Fibroblast of lung (primary cell): Measurements from ENCODE around the gene ITGB7. TPM values are rescaled to one million over a fixed set of nuclear protein-coding genes. Genes with fewer than 3 reads are reported as not detected.
A peak's percentile ranks its signal among the peaks of the same experiment; 100 is the strongest.

ENCODE experiments used
- DNase-seq, 2 donors: peaks; one replicate each; pipeline versions ENCODE4 v3.0.0 to v3.0.0-alpha.2; 2010; ENCODE audit warnings: low read depth in 2 of 2
- H2AFZ ChIP-seq: 2 replicates; pipeline ENCODE4 v1.5.1; 2012; ENCODE audit warnings: low read length, control low read depth, inconsistent platforms
- H3K27ac ChIP-seq: 2 replicates; pipeline ENCODE4 v1.5.1; 2011; ENCODE audit warnings: low read length, control low read depth; ENCODE audit not compliant: insufficient read depth
- H3K27me3 ChIP-seq: 2 replicates; pipeline ENCODE4 v1.5.1; 2011; ENCODE audit warnings: mild to moderate bottlenecking, low read length; ENCODE audit not compliant: control insufficient read depth, insufficient read depth
- H3K36me3 ChIP-seq: 2 replicates; pipeline ENCODE4 v1.5.1; 2011; ENCODE audit warnings: low read length; ENCODE audit not compliant: control insufficient read depth, insufficient read depth
- H3K4me1 ChIP-seq: 2 replicates; pipeline ENCODE4 v1.5.1; 2011; ENCODE audit warnings: low read length; ENCODE audit not compliant: control insufficient read depth, insufficient read depth; ENCODE audit errors: extremely low read depth
- H3K4me2 ChIP-seq: 2 replicates; pipeline ENCODE4 v1.5.1; 2011; ENCODE audit warnings: low read length, control low read depth; ENCODE audit not compliant: insufficient read depth; ENCODE audit errors: extremely low read depth
- H3K4me3 ChIP-seq, 4 experiments: fragments of 200-600 bp in 1 of 4; sonication (generic) in 1 of 4; replicated peaks in 1 of 4; 2 replicates each; pipeline ENCODE4 v1.5.1; 2011 to 2016; ENCODE audit warnings: low read length in 4 of 4, low read depth in 3 of 4, mild to moderate bottlenecking in 3 of 4, control low read depth in 2 of 4, inconsistent platforms in 1 of 4, mixed read lengths in 1 of 4; ENCODE audit not compliant: insufficient read depth in 1 of 4; ENCODE audit errors: control extremely low read depth in 1 of 4
- H3K79me2 ChIP-seq: 2 replicates; pipeline ENCODE4 v1.5.1; 2012; ENCODE audit warnings: mild to moderate bottlenecking, low read length, inconsistent platforms; ENCODE audit not compliant: control insufficient read depth, insufficient read depth
- H3K9ac ChIP-seq: 2 replicates; pipeline ENCODE4 v1.5.1; 2011; ENCODE audit warnings: mild to moderate bottlenecking, low read length, control low read depth; ENCODE audit not compliant: insufficient read depth
- H3K9me3 ChIP-seq: 2 replicates; pipeline ENCODE4 v1.5.1; 2012; ENCODE audit warnings: low read depth, low read length; ENCODE audit not compliant: control insufficient read depth, insufficient read depth
- H4K20me1 ChIP-seq: 2 replicates; pipeline ENCODE4 v1.5.1; 2011; ENCODE audit warnings: low read length; ENCODE audit not compliant: control insufficient read depth, insufficient read depth; ENCODE audit errors: extremely low read depth
- CTCF ChIP-seq, 2 donors: IDR thresholded peaks in 1 of 2; conservative IDR thresholded peaks in 1 of 2; 1 replicate in 1 of 2; 2 replicates in 1 of 2; pipeline ENCODE4 v1.5.1; 2011 to 2012; ENCODE audit warnings: low read length in 2 of 2, control low read depth in 1 of 2, inconsistent platforms in 1 of 2, low read depth in 1 of 2, mild to moderate bottlenecking in 1 of 2
- EZH2 ChIP-seq: IDR thresholded peaks from 2 replicates; pipeline ENCODE4 v1.5.1; 2012; ENCODE audit warnings: low read length, control low read depth, mild to moderate bottlenecking; ENCODE audit errors: missing control alignments
- polyA plus RNA-seq, 2 donors: library from polyadenylated mRNA; depleted of rRNA in 1 of 2; stranded (reverse) in 1 of 2; unstranded in 1 of 2; fragments of >200 nt; gene quantifications; 2 replicates each; pipeline ENCODE4 v1.2.1, GENCODE V29; 2011 to 2012; ENCODE audit warnings: missing spikeins in 1 of 2
- total RNA-seq: library from RNA; depleted of rRNA; stranded (reverse); fragments of >200 nt; gene quantifications from 2 replicates; pipeline ENCODE4 v1.2.1, GENCODE V29; 2014

ITGB7 gene
- total and polyA plus RNA-seq, 2 donors (not counting 1 experiment from before 2014, with no cell fraction given) = 0.20 to 0.50 TPM

GRCh38 chr12:53218551-53219291 is 11.7 kb upstream of the ITGB7 start:
- no peak overlapping the region for H2AFZ ChIP-seq
- DNase-seq = peak in 1 of 2 donors; percentile 25
- TF ChIP-seq EZH2 (no peak), CTCF (conservative IDR thresholded peaks at IDR 0.05 in 1 of 2, IDR thresholded peaks at IDR 0.05 in 1 of 2; ENCODE audit: low read depth in 1 of 2, low read length in 2 of 2) (no peak)
- H3K36me3 ChIP-seq = peaks cover 14% of the 10 kb centered on the region
- peaks cover 34% of the 10 kb centered on the region for H3K4me1 ChIP-seq
- peak overlapping the region; percentile 78 for H3K27ac ChIP-seq
- no peaks in the 10 kb centered on the region for H3K9me3 ChIP-seq
- peaks cover 43% of the 10 kb centered on the region for H3K79me2 ChIP-seq
- no peaks in the 10 kb centered on the region for H4K20me1 ChIP-seq
- no peaks in the 10 kb centered on the region for H3K27me3 ChIP-seq
- peak overlapping the region; percentile 65 for H3K9ac ChIP-seq
- H3K4me3 ChIP-seq = peak overlapping the region; percentile 83 to 97 (median 92)
- peak overlapping the region; percentile 93 for H3K4me2 ChIP-seq

- Histone ChIP-seq H3K9ac (no peak overlapping the region), H3K4me2 (peak overlapping the region; percentile 93), H3K4me1 (peaks cover 31% of the 10 kb centered on the region), H3K27me3 (no peaks in the 10 kb centered on the region), H2AFZ (no peak overlapping the region), H4K20me1 (no peaks in the 10 kb centered on the region), H3K4me3 (peak overlapping the region; percentile 36 to 97 (median 87)), H3K36me3 (peaks cover 18% of the 10 kb centered on the region), H3K9me3 (no peaks in the 10 kb centered on the region), H3K27ac (peak overlapping the region; percentile 63), H3K79me2 (peaks cover 43% of the 10 kb centered on the region)
- no peak for TF ChIP-seq EZH2
- no peak for DNase-seq
These were observed 10.9 kb upstream of the ITGB7 start for GRCh38 chr12:53217931-53218307.

GRCh38 chr12:53217051-53217930 is 10.2 kb upstream of the ITGB7 start:
- Histone ChIP-seq H3K27ac (peak overlapping the region; percentile 63), H2AFZ (no peak overlapping the region)

More at GRCh38 chr12:53217051-53217930, 10.2 kb upstream of the ITGB7 start:
- peak overlapping the region; percentile 31 to 97 (median 87) for H3K4me3 ChIP-seq
- peaks cover 24% of the 10 kb centered on the region for H3K36me3 ChIP-seq
- H3K4me1 ChIP-seq = peaks cover 25% of the 10 kb centered on the region
- peak in 1 of 2 donors; percentile 21 for DNase-seq
- peaks cover 43% of the 10 kb centered on the region for H3K79me2 ChIP-seq
- no peaks in the 10 kb centered on the region for H4K20me1 ChIP-seq
- H3K9me3 ChIP-seq = no peaks in the 10 kb centered on the region
- peak overlapping the region; percentile 93 for H3K4me2 ChIP-seq
- no peaks in the 10 kb centered on the region for H3K27me3 ChIP-seq
- H3K9ac ChIP-seq = no peak overlapping the region
- no peak for TF ChIP-seq EZH2
- no peak for TF ChIP-seq CTCF (conservative IDR thresholded peaks at IDR 0.05 in 1 of 2, IDR thresholded peaks at IDR 0.05 in 1 of 2; ENCODE audit: low read depth in 1 of 2, low read length in 2 of 2)
